ENCODE data around the gene GPD1L. TPM values are rescaled to one million over a fixed set of nuclear protein-coding genes. Genes with fewer than 3 reads are reported as not detected.

GPD1L gene
- polyA plus RNA-seq, 1 experiment = 6.0 TPM

GRCh38 chr3:32148351-32148750, 41.9 kb downstream of the GPD1L start:
- Histone ChIP-seq H3K9me3 (ENCODE audit: control insufficient read depth, insufficient read depth, low read length) (no peaks in the 10 kb centered on the region), H3K4me3 (ENCODE audit: low read depth, low read length) (no peak overlapping the region), H3K27me3 (ENCODE audit: control insufficient read depth, insufficient read depth, low read length) (no peaks in the 10 kb centered on the region), H3K27ac (ENCODE audit: low read depth, low read length) (no peak overlapping the region)
- CTCF ChIA-PET = no interaction called here
- DNase-seq (ENCODE audit: low read depth, low spot score) = no peak
- TF ChIP-seq CTCF (IDR thresholded peaks at IDR 0.05; ENCODE audit: low read depth, low read length) = no peak
- POLR2A ChIA-PET = no interaction called here

- DNase-seq (ENCODE audit: low read depth, low spot score) = no peak
- TF ChIP-seq CTCF (IDR thresholded peaks at IDR 0.05; ENCODE audit: low read depth, low read length) = no peak
- Histone ChIP-seq H3K27ac (ENCODE audit: low read depth, low read length) (no peak overlapping the region), H3K27me3 (ENCODE audit: control insufficient read depth, insufficient read depth, low read length) (no peaks in the 10 kb centered on the region), H3K9me3 (ENCODE audit: control insufficient read depth, insufficient read depth, low read length) (no peaks in the 10 kb centered on the region), H3K4me3 (ENCODE audit: low read depth, low read length) (no peak overlapping the region)
- ChIA-PET CTCF (interaction anchor here (0.5 to 1.7 kb wide), 6 partner anchors 8 to 246 kb away, joined by 3 to 9 read pairs (median 5); no protein-coding TSS in a partner anchor), POLR2A (no interaction called here)
Observed at GRCh38 chr3:32153414-32154204, 47.2 kb downstream of the GPD1L start.

GRCh38 chr3:32154205-32154579, 47.8 kb downstream of the GPD1L start:
- Histone ChIP-seq H3K9me3 (ENCODE audit: control insufficient read depth, insufficient read depth, low read length) (no peaks in the 10 kb centered on the region), H3K4me3 (ENCODE audit: low read depth, low read length) (no peak overlapping the region), H3K27me3 (ENCODE audit: control insufficient read depth, insufficient read depth, low read length) (no peaks in the 10 kb centered on the region), H3K27ac (ENCODE audit: low read depth, low read length) (no peak overlapping the region)
- CTCF ChIA-PET = interaction anchor here (0.5 to 1.7 kb wide), 8 partner anchors 8 to 247 kb away, joined by 3 to 9 read pairs (median 4); no protein-coding TSS in a partner anchor
- POLR2A ChIA-PET = no interaction called here
- peak; percentile 45 for TF ChIP-seq CTCF (IDR thresholded peaks at IDR 0.05; ENCODE audit: low read depth, low read length)
- no peak for DNase-seq (ENCODE audit: low read depth, low spot score)

GRCh38 chr3:32155117-32155516, 48.7 kb downstream of the GPD1L start:
- POLR2A ChIA-PET = no interaction called here
- DNase-seq (ENCODE audit: low read depth, low spot score) = no peak
- no peak overlapping the region for H3K27ac ChIP-seq (ENCODE audit: low read depth, low read length)
- CTCF ChIA-PET = interaction anchor here (0.6 to 1.7 kb wide), 5 partner anchors 9 to 363 kb away, joined by 3 to 9 read pairs (median 4); no protein-coding TSS in a partner anchor
- no peak for TF ChIP-seq CTCF (IDR thresholded peaks at IDR 0.05; ENCODE audit: low read depth, low read length)
- no peaks in the 10 kb centered on the region for H3K27me3 ChIP-seq (ENCODE audit: control insufficient read depth, insufficient read depth, low read length)
- no peaks in the 10 kb centered on the region for H3K9me3 ChIP-seq (ENCODE audit: control insufficient read depth, insufficient read depth, low read length)
- no peak overlapping the region for H3K4me3 ChIP-seq (ENCODE audit: low read depth, low read length)

GRCh38 chr3:32157600-32158264, 51.3 kb downstream of the GPD1L start:
- Histone ChIP-seq H3K27me3 (ENCODE audit: control insufficient read depth, insufficient read depth, low read length) (no peaks in the 10 kb centered on the region), H3K27ac (ENCODE audit: low read depth, low read length) (no peak overlapping the region), H3K9me3 (ENCODE audit: control insufficient read depth, insufficient read depth, low read length) (no peaks in the 10 kb centered on the region), H3K4me3 (ENCODE audit: low read depth, low read length) (no peak overlapping the region)
- ChIA-PET POLR2A (no interaction called here), CTCF (interaction anchor here (1.4 kb wide), 1 partner anchor 19 kb away, joined by 4 read pairs; no protein-coding TSS in a partner anchor)
- TF ChIP-seq CTCF (IDR thresholded peaks at IDR 0.05; ENCODE audit: low read depth, low read length) = no peak
- DNase-seq (ENCODE audit: low read depth, low spot score) = no peak
